Measurements from ENCODE around the gene MSH5.
"Not testable (repeated sequence)": the region's sequence is repeated elsewhere in the genome, so short reads cannot be mapped to it uniquely, and the experiment has no call there.

MSH5 gene

GRCh38 chr6:31805939-31806469 lies 66.2 kb downstream of the MSH5 start:
- no peak for DNase-seq (ENCODE audit: low spot score)

GRCh38 chr6:31806470-31807272 lies 66.9 kb downstream of the MSH5 start, which contains the start of gene LSM2:
Gene LSM2 (minus strand): TSS chr6:31806966. CDS start chr6:31806757, 209 bp downstream.
- DNase-seq (ENCODE audit: low spot score), result peak; percentile 93

GRCh38 chr6:31808599-31808998 lies 68.8 kb downstream of the MSH5 start:
- not testable (repeated sequence) for DNase-seq (ENCODE audit: low spot score)

DNA sequence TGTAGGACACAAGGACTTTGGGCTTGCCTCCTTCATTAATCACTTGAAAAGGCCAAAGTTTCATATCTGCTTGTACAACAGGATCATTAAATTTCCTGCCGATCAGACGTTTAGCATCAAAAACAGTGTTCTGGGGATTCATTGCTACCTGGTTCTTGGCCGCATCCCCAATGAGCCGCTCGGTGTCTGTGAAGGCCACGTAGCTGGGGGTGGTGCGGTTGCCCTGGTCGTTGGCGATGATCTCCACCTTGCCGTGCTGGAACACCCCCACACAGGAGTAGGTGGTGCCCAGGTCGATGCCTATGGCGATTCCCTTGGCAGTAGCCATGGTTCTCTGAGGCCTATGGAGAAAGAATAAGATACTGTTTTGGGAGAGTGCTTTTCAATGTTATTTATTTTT lies 71.8 kb downstream of the MSH5 start:
- DNase-seq (ENCODE audit: low spot score), result no peak
